GM21737 (cell line): ENCODE measurements around the gene KRTAP1-5.
"Not testable (repeated sequence)": the region's sequence is repeated elsewhere in the genome, so short reads cannot be mapped to it uniquely, and the experiment has no call there.

ENCODE experiments used
- ATAC-seq: cut with Tn5 transposase; IDR thresholded peaks from one replicate; pipeline ENCODE4 v1.9.1; 2021; ENCODE audit warnings: mild to moderate bottlenecking, moderate library complexity; ENCODE audit not compliant: unreplicated experiment

Gene KRTAP1-5

DNA sequence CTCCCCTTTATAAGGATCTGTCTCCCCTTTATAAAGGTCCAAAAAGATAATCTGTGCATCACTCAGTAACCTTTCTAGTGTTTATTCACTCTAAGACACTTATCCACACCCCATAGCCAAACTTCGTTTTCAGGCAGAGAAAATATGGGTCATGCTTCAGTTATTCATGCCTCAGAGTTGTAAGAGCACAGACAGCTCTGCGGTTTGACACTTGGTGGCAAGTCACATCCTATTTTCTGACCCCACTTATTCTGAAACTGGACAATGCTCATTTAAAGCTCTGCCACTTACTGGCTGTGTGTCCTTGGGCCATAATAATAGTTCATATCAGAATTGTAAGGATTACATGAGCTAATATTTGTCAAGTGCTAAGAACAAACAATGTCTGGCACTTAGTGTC is 22.1 kb upstream of the KRTAP1-5 start:
- ATAC-seq: no peak

DNA sequence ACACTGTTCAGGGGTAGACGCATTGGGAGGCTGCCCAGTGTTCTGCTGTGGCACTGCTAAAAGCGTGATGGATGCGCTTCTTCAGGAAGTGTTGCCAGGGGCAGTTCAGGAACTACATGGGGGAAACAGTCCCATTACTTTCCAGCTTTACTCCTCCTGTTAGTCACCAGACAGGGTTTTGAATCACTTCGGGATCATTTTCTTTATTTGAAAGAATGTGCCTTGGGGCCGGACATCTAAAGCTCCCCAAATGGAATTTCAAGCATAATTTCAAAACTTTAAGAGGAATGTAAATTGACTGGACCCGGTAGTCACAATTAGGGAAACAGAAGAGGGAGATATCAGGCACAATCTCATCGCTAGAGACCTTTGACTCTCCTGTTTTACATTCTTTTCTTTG is 21.4 kb upstream of the KRTAP1-5 start:
- ATAC-seq: no peak

DNA sequence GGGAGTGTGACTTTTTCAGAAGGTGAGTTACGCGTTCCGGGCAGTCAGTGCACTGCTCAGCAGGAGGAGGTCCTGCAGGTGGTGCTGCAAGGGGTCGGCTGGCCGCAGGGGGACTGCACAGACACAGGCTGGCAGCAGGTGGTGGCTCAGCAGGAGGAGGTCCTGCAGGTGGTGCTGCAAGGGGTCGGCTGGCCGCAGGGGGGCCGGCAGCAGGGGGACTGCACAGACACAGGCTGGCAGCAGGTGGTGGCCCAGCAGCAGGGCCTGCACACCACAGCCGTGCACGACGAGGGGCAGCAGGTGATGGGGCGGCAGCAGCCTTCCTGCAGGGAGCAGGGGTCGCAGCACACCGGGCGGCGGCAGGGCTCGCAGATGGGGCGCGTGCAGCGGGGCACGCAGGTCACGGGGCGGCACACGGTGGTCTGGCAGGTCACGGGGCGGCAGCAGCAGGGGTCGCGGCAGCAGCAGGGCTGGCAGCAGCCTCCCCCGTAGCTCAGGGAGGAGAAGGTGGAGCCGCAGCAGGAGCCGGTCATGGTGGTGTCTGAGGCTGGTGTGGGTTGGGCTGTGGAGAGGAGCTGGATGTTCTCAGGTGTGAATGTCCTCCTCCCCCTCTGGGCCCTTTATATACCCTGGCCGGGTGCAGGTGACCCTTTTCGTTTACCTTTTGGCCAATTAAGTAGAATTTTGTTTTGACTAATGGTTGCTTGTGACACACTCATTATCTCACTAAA is 19.9 kb upstream of the KRTAP1-5 start, which contains the start of gene KRTAP2-1:
KRTAP2-1 (minus strand) TSS at position 582 of the 731 bp plus-strand sequence; CDS start at position 533, 49 bp downstream.
- ATAC-seq: not testable (repeated sequence)

DNA sequence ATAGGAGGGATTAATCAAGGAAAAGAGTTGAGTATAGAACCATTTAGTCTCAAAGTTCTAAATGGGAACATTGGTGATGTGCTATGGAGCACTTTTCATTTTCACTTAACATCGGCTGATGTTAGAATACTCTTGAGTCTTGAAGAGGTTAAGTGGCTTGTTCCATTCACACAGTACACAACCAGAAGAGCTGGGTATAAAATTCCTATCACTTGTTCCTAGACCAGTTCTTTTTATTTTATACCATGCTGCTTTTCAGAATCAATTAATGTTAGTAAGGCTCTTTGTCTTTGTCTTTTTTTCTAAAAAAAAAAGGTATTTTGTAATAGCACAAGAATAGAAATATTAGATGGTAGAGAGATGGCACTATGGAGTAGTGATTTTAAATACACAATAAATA is 15.9 kb upstream of the KRTAP1-5 start:
- ATAC-seq: no peak

DNA sequence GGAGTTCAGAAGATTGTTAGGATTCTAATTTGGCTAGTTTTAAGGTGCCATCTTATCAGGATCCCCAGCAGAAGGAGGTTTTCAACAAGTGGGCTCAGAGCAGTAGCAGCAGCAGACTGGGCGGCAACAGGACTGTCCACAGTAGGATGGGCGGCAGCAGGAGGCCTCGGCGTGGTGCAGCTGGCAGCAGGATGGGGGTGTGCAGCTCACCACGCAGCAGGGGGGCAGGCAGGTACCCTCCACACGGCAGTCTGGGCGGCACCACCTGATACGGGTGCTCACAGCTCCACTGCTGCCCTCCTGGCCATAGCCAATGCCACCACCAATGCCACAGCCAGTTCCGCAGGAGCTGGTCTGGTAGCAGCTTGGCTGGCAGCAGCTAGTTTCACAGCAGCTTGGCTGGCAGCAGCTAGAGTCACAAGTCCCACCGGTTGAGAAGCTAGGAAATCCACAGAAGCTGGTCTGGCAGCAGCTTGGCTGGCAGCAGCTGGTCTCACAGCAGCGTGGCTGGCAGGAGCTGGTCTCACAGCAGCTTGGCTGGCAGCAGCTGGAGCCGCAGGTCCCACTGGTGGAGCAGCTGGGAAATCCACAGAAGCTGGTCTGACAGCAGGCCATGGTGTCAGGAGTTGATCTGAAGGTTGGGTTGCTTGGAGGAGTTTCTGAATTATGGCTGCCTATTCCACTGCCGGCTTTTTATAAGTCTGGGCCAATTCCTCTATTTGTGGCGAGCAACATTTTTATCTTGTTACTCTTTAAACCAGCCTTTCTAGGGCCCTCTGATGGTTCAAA is 14.0 kb upstream of the KRTAP1-5 start, which contains the start of gene KRTAP1-1:
KRTAP1-1 (minus strand) TSS at position 668 of the 789 bp plus-strand sequence; CDS start at position 615, 53 bp downstream.
- not testable (repeated sequence) for ATAC-seq

DNA sequence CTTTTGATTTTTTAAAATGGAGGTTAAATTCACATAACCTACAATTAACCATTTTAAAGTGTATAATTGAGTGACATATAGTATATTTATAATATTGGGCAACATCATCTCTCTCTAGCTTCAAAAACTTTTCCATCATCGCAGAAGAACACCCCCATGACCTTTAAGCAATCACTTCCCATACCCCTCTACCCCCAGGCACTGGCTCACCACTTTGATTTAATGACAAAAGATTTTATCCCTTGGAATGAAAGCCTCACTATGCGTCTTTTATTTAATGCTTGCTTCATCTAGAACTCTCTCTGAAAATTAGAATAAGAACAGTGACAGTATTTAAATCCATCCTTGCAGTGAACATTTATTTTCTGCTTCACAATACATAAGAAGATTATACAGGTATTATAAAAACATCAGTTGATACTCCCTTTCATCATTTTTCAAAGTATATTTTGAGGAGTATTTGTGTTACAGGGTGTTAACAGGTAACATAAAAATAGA is 10.9 kb upstream of the KRTAP1-5 start:
- no peak for ATAC-seq

DNA sequence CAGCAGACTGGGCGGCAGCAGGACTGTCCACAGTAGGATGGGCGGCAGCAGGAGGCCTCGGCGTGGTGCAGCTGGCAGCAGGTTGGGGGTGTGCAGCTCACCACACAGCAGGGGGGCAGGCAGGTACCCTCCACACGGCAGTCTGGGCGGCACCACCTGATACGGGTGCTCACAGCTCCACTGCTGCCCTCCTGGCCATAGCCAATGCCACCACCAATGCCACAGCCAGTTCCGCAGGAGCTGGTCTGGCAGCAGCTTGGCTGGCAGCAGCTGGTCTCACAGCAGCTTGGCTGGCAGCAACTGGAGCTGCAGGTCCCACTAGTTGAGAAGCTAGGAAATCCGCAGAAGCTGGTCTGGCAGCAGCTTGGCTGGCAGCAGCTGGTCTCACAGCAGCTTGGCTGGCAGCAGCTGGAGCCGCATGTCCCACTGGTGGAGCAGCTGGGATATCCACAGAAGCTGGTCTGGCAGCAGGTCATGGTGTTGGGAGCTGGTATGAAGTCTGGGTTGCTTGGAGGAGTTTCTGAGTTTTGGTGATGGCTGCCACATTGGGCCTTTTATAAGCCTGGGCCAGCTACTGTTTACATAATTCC is 7.4 kb upstream of the KRTAP1-5 start, which contains the start of gene KRTAP1-3:
KRTAP1-3 (minus strand) TSS at position 529 of the 590 bp plus-strand sequence; CDS start at position 476, 53 bp downstream.
- not testable (repeated sequence) for ATAC-seq

DNA sequence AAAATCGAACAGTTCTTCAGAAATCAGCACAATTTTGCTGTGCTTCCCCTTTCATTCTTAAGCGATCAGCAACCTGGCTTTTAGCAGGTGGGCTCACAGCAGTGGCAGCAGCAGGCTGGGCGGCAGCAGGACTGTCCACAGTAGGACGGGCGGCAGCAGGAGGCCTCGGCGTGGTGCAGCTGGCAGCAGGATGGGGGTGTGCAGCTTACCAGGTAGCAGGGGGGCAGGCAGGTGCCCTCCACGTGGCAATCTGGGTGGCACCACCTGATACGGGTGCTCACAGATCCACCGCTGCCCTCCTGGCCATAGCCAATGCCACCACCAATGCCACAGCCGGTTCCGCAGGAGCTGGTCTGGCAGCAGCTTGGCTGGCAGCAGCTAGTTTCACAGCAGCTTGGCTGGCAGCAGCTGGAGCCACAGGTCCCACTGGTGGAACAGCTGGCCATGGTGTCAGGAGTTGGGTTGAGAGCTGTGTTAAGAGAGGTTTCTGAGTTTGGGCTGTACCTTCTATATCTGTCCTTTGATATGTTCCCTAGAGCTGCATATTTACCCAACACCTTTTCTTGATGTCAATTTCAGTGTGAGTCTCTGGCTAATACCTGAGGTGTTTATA is 2.7 kb upstream of the KRTAP1-5 start, which contains the start of gene KRTAP1-4:
KRTAP1-4 (minus strand) TSS at position 563 of the 613 bp plus-strand sequence; CDS start at position 446, 117 bp downstream.
- no peak for ATAC-seq

DNA sequence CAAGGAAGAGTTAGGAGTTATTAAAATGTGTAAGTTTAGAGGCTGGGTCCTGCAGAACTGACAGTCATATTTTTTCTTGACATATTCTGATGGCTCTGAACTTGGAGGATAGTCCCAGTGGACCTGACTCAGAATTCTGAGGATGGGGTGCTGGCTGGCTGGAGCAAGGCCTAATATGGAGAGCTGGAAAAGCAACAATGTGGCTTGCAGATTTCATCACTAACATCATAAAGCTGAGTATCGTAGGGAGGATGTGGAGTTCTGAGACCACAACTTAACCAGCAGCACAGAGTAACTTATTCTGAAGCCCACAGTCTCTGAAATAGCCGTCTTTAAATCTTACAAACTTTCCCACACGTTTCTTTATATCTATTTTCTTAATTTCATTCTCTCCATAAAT is 2.3 kb downstream of the KRTAP1-5 start:
- ATAC-seq: no peak

DNA sequence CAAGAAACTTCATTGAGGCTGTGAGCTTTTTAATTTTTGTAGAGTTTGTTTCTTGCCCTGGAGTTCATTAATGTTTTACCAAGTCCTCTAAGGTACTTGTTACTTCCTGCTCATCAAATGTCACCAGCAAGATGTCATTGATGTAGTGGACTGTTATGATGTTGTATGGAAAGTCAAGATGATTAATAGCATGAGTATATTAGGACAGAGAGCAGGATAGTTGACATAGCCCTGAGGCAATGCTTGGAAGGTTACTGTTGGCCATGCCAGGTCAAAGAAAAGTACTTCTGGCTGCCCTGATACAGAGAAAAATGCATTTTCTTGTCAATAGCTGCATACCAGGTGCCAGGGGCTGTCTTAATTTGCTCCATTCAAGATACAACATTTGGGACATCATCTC is 6.7 kb downstream of the KRTAP1-5 start:
- ATAC-seq: no peak

DNA sequence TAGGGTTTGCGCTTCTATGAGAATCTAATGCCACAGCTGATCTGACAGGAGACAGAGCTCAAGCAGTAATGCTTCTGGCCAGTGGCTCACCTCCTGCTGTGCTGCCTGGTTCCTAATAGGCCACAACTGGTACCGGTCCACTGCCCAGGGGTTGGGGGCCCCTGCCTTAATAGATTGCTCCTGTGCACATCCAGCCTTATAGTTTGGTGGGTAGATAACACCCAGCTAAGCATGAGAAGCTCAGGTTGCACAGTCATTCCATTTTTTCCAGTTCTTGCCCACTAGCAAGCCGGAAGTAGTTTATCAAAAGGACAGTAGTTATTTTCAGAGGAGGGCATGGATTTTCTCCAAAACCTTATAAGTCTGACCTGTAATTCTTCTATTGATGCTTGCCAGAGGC is 7.6 kb downstream of the KRTAP1-5 start:
- no peak for ATAC-seq

DNA sequence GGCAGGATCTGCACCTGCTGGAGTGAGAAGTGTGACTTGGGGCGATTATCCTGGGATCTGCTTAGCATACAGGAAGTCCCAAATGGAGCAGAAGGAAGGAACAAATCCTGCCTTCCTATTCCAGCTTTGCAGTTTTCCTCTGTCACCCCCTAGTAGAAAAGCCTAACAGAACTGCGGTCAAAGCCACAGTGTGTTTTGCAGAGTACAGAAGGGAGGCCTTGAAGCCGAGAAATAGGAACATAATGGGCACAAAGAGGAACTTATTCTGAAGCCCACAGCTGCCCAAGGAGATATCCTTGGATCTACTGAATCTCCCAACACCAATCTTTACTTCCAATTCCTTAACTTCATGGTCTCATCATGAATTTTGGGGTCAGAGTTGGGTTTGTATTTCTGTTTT is 8.5 kb downstream of the KRTAP1-5 start:
- no peak for ATAC-seq

DNA sequence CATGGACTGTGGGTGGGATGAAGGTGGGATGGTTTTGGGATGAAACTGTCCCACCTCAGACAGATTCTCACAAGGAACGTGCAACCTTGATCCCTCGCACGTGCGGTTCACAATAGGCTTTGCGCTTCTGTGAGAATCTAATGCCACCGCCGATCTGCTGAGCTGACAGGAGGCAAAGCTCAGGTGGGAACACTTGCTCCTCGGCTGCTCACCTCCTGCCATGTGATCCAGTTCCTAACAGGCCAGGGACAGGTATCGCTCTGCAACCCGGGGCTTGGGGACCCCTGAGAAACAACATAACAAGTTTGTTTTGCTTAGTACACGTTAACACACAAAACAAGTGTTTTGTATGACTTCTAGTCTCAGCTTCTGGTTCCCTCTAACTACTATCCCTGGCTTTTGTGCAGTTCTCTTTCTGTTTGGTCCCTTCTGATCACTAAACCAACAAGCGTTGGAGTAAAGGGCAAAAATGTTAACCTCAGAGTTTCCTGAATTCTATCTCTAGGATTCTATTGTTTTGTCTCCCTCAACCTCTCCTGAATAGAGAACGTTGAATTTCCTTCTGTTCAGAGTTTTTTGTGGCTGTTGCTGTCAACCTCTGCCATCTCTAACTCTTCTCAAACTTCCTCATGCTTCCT is 10.3 kb downstream of the KRTAP1-5 start:
- ATAC-seq: no peak

DNA sequence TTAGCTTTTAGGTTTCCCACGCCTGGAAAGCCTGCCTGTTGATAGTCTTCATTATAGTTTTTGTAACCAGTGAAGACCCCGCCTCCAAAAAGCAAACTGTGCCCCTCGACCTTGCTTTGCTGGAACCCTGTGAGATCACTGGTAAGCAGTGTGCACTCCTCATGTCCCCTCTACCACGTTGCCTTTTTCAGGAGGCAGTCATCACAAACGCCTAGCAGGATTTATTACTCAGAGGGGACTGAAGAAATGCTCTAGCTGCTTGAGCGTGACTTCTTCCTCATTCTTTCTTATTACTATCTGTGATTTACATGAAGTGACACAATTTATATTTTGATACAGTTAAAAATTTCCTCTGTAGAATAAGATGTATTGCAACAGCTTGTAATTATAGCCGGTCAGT is 11.6 kb downstream of the KRTAP1-5 start:
- no peak for ATAC-seq

DNA sequence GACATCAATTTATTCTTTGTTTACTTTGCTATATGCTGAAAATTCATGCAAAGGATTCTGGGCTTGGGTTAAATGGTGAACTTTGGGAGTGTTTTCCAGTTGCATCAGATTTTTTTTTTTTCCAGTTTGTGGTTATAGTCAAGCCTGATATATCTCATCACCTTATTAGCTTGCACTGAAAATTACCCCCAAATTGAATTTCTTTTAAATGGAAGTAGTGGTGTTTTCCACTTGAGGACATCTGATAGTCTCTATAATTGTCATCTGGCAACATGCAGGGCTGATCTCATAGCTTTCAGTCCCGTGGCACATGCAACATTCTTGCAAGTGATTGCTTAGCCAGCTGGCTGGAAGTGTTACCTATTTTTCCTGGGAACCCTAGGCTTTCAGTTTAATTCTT is 13.4 kb downstream of the KRTAP1-5 start:
- ATAC-seq: no peak

DNA sequence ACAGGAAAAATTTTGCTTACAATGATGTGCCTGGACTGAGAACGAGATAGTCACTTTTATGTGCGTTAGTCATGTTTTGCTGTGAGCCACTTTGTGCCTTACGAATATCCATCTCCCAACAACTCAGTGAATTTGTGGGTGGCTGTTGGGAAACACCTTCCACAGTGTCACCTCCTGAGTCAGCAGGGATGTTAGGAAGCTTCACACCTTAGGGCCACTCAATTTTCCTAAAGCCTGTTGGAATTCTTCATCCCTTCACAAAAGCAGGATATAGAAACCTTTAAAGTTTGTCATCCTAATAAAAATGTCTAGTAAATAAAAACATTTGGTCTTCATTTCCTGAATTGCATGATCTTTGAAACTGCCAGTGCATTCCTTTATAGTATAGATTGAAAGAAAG is 13.8 kb downstream of the KRTAP1-5 start:
- ATAC-seq: no peak

DNA sequence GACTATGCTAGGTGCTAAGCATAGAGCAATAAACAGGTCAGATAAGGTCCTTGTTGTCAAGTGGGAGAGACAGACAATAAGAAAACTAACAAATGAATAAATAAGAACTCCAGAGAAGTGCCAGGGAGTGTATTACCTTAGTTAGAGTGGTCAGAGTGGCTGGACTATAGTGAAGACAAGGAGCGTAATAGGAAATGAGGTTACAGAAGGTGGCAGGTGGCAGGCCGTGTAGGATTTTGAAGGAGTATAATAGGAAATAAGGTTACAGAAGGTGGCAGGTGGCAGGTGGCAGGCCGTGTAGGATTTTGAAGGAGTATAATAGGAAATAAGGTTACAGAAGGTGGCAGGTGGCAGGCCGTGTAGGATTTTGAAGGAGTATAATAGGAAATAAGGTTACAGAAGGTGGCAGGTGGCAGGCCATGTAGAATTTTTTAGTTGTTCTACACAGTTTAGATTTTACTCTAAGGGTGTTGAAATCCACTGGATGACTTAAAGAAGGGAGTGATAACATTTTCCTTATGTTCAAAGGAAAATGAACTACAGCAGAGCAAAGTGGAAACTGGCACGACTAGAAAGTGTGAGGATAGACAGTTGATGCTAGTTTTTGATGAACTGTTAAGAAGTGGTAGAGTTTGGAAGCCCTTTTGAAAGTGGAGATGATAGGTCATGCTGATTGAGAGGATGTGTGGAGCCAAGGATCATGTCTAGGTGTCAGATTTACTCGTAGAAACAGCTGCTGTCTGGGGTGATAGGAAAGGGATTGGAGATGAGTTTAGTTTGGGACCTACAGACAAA is 14.5 kb downstream of the KRTAP1-5 start:
- no peak for ATAC-seq

DNA sequence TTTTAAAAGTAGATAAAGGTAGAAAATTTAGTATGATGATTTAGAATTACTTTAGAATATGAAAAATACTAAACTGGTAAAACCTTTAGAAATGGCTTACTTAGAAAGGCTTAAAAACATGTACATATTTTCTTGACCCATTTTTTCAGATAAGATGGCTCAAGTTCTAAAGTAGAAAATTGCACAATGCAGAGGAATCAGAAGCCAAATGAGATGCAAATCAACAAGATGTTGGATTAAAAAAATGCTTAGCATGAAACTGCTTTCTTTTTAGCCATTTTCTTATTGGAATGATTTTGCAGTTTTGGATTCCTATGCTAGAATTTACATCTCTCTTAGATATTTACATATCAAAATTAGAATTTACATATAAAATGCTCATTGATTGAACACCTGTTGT is 16.6 kb downstream of the KRTAP1-5 start:
- no peak for ATAC-seq

DNA sequence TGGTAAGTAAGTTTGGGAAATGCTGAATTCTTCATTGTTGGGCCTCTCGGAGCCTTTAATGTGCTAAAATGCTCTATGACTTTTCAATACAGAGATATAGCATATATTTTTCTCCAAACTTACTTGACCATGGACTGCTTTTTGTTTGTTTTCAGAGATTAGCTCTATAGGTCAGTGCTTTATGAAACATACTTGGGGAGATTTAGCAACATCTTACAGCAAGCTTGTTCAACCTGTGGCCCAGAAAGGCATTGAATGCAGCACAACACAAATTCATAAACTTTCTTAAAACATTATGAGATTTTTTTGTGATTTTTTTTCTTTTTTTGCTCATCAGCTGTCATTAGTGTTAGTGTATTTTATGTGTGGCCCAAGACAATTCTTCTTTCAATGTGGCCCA is 17.1 kb downstream of the KRTAP1-5 start:
- ATAC-seq: no peak
